Stimulated activated CD8-positive, alpha-beta memory T cell treated with anti-CD3 and anti-CD28 coated beads, Interleukin-2, amount 100 ng/mL, for 1 hour (primary cell): ENCODE results near the gene MPP2.
"Not testable (repeated sequence)": the region's sequence is repeated elsewhere in the genome, so short reads cannot be mapped to it uniquely, and the experiment has no call there.

Source experiments
- DNase-seq, 2 donors: peaks; one replicate each; pipeline ENCODE4 v3.0.0-alpha.2; 2020; ENCODE audit warnings: low read depth in 2 of 2

Gene MPP2

GRCh38 chr17:43875476-43876147 is 31.7 kb downstream of the MPP2 start:
- no peak for DNase-seq

GRCh38 chr17:43874293-43874692 is 33.0 kb downstream of the MPP2 start:
- DNase-seq, result no peak

GRCh38 chr17:43873815-43874214 is 33.5 kb downstream of the MPP2 start:
- DNase-seq, result no peak

- DNase-seq, result no peak
These were observed 34.2 kb downstream of the MPP2 start for GRCh38 chr17:43873091-43873490.

GRCh38 chr17:43871946-43872690 is 35.2 kb downstream of the MPP2 start:
- no peak for DNase-seq

- not testable (repeated sequence) for DNase-seq
These were observed 38.3 kb downstream of the MPP2 start for GRCh38 chr17:43869031-43869430.

GRCh38 chr17:43868226-43868994 is 38.9 kb downstream of the MPP2 start:
- no peak for DNase-seq

- no peak for DNase-seq
These were observed 43.0 kb downstream of the MPP2 start for GRCh38 chr17:43864161-43864984.

GRCh38 chr17:43861960-43862359 is 45.4 kb downstream of the MPP2 start:
- no peak for DNase-seq

GRCh38 chr17:43860927-43861622 is 46.3 kb downstream of the MPP2 start:
- DNase-seq, result no peak

- no peak for DNase-seq
These were observed 47.1 kb downstream of the MPP2 start for GRCh38 chr17:43860077-43860725.

GRCh38 chr17:43857957-43858600 is 49.3 kb downstream of the MPP2 start:
- no peak for DNase-seq

GRCh38 chr17:43857141-43857540 is 50.2 kb downstream of the MPP2 start:
- no peak for DNase-seq

- DNase-seq, result no peak
These were observed 51.2 kb downstream of the MPP2 start for GRCh38 chr17:43856141-43856540.

GRCh38 chr17:43855061-43855460 is 52.3 kb downstream of the MPP2 start:
- DNase-seq, result no peak

- DNase-seq, result no peak
These were observed 52.8 kb downstream of the MPP2 start for GRCh38 chr17:43854498-43854897.

GRCh38 chr17:43853546-43853945 is 53.8 kb downstream of the MPP2 start:
- DNase-seq, result no peak

GRCh38 chr17:43852571-43852970 is 54.8 kb downstream of the MPP2 start:
- DNase-seq, result no peak

- DNase-seq, result no peak
These were observed 58.2 kb downstream of the MPP2 start for GRCh38 chr17:43849116-43849515.

- DNase-seq, result no peak
These were observed 58.7 kb downstream of the MPP2 start for GRCh38 chr17:43848601-43849000.
